Brain microvascular endothelial cell (primary cell): ENCODE data around the gene CAMK1G.

Experiments
- DNase-seq: peaks from one replicate; pipeline ENCODE4 v3.0.0-alpha.2; 2020
- H3K27ac ChIP-seq: fragments of 250-450 bp; sonication (Bioruptor Pico); 2 replicates; pipeline ENCODE4 v1.5.1; 2020; ENCODE audit warnings: mild to moderate bottlenecking, moderate library complexity
- H3K27me3 ChIP-seq: fragments of 250-450 bp; sonication (Bioruptor Pico); replicated peaks from 2 replicates; pipeline ENCODE4 v1.5.1; 2020; ENCODE audit warnings: mild to moderate bottlenecking
- H3K36me3 ChIP-seq: fragments of 250-450 bp; sonication (Bioruptor Pico); replicated peaks from 2 replicates; pipeline ENCODE4 v1.5.1; 2020; ENCODE audit warnings: mild to moderate bottlenecking
- H3K4me3 ChIP-seq: 2 replicates; pipeline ENCODE4 v1.5.1; 2011; ENCODE audit warnings: low read depth, mild to moderate bottlenecking, control low read depth, low read length, moderate library complexity
- in situ Hi-C: cut with HindIII; loops from 2 replicates; pipeline ENCODE4 v1.10.0; 2017; ENCODE audit warnings: low sequenced_read_pairs, low pct_ligation_motif_present
- TF ChIP-seq, protein P1 (sequence below): IDR thresholded peaks from 2 replicates; pipeline ENCODE4 v1.5.1; 2011; ENCODE audit warnings: low read depth, mild to moderate bottlenecking, moderate library complexity, low read length, control low read depth, inconsistent platforms; ENCODE audit errors: missing control alignments

Gene CAMK1G

DNA sequence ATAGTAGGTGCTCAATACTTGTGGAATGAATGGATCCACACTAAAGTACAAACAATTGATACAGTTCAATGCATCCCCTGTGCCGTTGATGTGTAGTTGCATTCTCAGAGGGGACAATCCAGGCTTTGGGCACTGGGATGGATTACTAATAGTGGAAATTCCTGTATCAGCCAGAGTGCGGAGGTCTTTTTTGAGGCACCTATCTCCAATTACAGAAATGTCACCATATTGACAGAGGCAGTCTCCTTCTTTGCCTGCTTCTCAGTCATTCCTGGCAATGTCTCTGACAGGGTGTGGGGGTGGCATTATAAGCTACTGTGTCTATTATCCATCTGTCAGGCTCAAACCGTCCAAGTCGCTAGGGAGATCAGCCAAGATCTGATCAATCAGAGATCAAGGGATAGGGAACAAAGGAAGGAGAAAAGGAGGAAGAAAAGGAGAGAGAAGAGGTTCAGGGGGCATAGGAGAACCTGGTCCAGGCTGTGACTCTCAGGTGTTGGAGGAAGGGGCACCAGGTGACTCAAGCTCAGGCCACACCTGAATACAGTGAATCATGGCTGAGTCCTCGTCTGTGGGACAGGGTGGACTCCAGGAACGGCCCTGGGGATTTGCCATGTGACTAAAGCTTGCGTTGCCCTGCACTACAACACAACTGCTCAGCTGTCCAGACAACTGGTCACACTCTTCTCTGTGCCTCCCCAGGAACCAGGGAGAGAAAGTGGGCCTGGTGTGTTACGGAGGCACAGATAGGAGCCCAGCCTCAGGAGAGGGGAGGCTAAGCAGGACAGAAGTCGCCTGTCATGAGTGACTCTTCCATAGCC is 72.1 kb downstream of the CAMK1G start:
- Histone ChIP-seq H3K36me3 (no peaks in the 10 kb centered on the region), H3K27ac (no peak overlapping the region), H3K27me3 (no peaks in the 10 kb centered on the region), H3K4me3 (no peak overlapping the region)
- TF ChIP-seq, protein P1, sequence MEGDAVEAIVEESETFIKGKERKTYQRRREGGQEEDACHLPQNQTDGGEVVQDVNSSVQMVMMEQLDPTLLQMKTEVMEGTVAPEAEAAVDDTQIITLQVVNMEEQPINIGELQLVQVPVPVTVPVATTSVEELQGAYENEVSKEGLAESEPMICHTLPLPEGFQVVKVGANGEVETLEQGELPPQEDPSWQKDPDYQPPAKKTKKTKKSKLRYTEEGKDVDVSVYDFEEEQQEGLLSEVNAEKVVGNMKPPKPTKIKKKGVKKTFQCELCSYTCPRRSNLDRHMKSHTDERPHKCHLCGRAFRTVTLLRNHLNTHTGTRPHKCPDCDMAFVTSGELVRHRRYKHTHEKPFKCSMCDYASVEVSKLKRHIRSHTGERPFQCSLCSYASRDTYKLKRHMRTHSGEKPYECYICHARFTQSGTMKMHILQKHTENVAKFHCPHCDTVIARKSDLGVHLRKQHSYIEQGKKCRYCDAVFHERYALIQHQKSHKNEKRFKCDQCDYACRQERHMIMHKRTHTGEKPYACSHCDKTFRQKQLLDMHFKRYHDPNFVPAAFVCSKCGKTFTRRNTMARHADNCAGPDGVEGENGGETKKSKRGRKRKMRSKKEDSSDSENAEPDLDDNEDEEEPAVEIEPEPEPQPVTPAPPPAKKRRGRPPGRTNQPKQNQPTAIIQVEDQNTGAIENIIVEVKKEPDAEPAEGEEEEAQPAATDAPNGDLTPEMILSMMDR = no peak
- in situ Hi-C loops = no loop called here
- no peak for DNase-seq

GRCh38 chr1:209657140-209657879 is 73.8 kb downstream of the CAMK1G start:
- H3K27me3 ChIP-seq = no peaks in the 10 kb centered on the region
- no peak for DNase-seq
- no peaks in the 10 kb centered on the region for H3K36me3 ChIP-seq
- TF ChIP-seq, protein P1 = no peak
- no peak overlapping the region for H3K4me3 ChIP-seq
- no peak overlapping the region for H3K27ac ChIP-seq
- in situ Hi-C loops = no loop called here

DNA sequence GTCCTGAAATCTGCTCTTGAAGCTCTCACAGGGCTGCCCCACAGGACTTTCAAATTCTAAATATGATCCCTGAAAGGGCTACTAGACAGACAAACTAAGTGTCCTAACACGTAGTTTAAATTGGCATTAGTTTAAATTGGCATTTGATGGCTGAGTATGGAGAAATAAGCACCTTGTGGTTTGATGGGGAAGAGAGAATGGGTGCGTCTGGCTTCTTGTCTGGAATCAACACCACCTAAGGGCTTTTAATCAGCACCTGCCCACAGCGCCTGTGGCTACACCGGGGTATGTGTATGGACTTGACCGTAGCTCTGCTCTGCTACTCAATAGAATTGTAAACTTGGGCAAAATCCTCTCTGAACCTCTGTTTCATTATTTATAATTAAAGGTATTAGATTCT is 74.4 kb downstream of the CAMK1G start:
- Histone ChIP-seq H3K4me3 (no peak overlapping the region), H3K27me3 (no peaks in the 10 kb centered on the region), H3K36me3 (no peaks in the 10 kb centered on the region), H3K27ac (no peak overlapping the region)
- TF ChIP-seq, protein P1 = no peak
- in situ Hi-C loops = no loop called here
- no peak for DNase-seq

- TF ChIP-seq, protein P1 = no peak
- no peak overlapping the region for H3K27ac ChIP-seq
- no peaks in the 10 kb centered on the region for H3K36me3 ChIP-seq
- no peak overlapping the region for H3K4me3 ChIP-seq
- in situ Hi-C loops = no loop called here
- DNase-seq = no peak
- H3K27me3 ChIP-seq = no peaks in the 10 kb centered on the region
Measured at GRCh38 chr1:209659909-209660308, 76.4 kb downstream of the CAMK1G start.

GRCh38 chr1:209661071-209661470 is 77.6 kb downstream of the CAMK1G start:
- Histone ChIP-seq H3K27ac (no peak overlapping the region), H3K4me3 (no peak overlapping the region), H3K36me3 (no peaks in the 10 kb centered on the region), H3K27me3 (no peaks in the 10 kb centered on the region)
- in situ Hi-C loops = no loop called here
- TF ChIP-seq, protein P1 = no peak
- no peak for DNase-seq
